T47D (cell line): ENCODE results near the gene FBXO47.

ENCODE experiments used
- DNase-seq, 2 experiments: peaks; one replicate each; pipeline versions ENCODE4 v3.0.0 to v3.0.0-alpha.2; 2011 to 2012; ENCODE audit warnings: low read depth in 1 of 2, low spot score in 1 of 2
- JUND ChIP-seq: IDR thresholded peaks from 2 replicates; pipeline ENCODE4 v1.6.1; 2012; ENCODE audit warnings: low read depth
- in situ Hi-C: cut with HindIII; loops from 2 replicates; pipeline ENCODE4 v1.10.0; 2016; ENCODE audit warnings: low sequenced_read_pairs, low pct_unique_long_range_greater_than_20kb

The FBXO47 gene

DNA sequence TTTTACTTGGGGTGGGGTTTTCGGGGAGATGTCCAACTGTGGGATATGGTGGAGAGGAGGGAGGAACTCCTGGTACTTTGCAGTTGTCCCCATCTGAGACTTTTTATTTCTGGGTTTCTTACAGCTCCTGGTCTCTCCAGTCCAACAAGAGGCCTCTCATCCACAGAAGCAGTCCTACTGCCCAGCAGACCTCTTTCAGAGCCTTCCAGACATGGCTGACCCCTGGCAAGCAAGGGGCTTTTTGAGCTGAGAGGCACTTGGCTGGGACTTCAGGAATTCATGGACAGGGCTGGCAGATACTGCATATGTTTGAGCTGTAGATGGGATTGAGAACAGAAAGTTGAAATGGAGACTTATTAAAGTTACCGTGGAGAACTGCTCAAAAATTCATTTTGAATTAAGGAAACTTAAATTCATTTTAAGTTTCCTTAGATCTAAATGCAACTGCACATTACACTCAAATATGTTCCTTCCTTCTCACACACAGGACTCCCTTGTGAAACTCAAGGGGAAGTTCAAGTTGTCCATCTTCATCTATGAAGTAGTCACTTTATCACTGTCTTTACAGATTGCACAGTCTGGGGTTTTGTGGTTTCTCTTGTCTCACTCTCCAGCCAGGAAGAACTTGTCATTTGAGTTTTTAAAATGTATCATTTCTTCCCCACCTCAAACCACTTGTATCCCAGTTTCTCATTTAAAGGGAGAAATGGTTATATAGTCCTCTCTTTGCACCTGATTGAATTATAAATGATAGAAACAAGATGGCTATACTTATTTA is 40.7 kb downstream of the FBXO47 start:
- in situ Hi-C loops, result no loop called here
- no peak for TF ChIP-seq JUND
- DNase-seq, result no peak

DNA sequence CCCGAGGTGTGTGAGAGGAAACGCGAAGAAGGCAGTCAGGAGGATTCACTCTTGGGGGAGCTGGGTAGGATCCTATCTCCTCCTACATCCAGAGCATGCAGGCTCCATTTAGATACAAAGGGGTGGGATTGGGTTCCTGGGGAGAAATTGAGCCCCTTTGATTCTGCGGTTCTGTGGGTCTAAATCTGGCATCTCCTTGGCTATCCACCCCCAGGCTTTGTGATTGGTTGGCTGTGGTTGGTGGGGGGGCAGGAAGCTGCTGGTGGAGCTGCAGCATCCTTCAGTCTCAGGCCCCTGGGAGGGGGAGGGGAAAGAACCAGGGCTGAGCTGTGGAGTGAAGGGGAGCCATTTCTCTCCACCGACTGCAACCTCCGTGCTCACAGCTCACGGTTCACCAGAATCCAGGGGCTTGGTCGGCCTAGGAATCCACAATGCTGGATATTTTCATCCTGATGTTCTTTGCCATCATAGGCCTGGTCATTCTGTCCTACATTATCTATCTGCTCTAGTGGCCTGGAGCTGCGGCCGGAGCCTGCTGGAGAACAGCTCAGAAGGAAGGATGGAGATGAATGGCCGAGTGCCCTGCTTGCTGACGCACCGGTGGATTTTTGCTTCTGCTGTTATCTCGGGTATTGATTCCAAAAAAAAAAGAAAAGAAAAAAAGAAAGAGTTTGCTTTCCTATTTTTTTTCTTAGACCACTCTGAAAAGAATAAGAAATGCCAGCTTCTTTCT is 41.8 kb downstream of the FBXO47 start, which contains the start of gene LASP1NB:
Gene LASP1NB (plus strand): TSS at position 352 of the 733 bp plus-strand sequence.
- no peak for DNase-seq
- in situ Hi-C loops, result no loop called here
- TF ChIP-seq JUND, result no peak

- DNase-seq, result peak in 1 of 2 experiments; percentile 77
- no peak for TF ChIP-seq JUND
- in situ Hi-C loops, result no loop called here
These were observed 44.5 kb downstream of the FBXO47 start for GRCh38 chr17:38922538-38923297.

DNA sequence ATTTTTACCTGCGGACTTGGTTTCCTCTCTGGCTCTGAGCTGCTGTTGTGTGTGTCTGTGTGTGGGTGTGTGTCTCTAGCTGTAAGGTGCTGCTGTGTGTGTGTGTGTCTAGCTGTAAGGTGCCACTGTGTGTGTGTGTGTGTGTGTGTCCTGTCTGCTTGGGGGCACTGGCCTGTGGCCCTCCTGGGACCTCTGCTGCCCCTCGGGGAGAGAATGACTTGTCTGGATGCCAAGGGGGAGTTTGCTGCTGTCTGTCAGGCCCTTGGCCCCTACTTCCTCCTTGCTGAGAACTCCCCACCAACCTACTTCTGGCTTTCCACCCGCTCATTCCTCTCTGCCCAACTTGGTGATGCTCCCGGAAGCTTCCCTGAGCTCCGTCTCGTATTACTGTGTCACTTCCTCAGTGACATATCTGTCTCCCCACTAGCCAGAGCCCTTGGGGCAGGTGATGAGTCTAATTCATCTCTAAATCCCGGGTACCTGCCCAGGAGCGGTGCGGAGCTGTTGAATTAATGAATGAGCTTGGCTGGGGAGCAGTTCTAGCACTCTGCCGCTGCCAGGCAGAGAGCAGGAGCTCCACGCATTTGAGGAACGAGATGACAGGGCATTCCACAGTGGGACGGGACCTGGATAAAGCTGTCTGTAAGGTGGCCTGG is 45.3 kb downstream of the FBXO47 start:
- DNase-seq, result no peak
- in situ Hi-C loops, result no loop called here
- TF ChIP-seq JUND, result no peak

GRCh38 chr17:38920374-38921291 is 46.6 kb downstream of the FBXO47 start:
- no peak for DNase-seq
- TF ChIP-seq JUND, result no peak
- in situ Hi-C loops, result no loop called here

DNA sequence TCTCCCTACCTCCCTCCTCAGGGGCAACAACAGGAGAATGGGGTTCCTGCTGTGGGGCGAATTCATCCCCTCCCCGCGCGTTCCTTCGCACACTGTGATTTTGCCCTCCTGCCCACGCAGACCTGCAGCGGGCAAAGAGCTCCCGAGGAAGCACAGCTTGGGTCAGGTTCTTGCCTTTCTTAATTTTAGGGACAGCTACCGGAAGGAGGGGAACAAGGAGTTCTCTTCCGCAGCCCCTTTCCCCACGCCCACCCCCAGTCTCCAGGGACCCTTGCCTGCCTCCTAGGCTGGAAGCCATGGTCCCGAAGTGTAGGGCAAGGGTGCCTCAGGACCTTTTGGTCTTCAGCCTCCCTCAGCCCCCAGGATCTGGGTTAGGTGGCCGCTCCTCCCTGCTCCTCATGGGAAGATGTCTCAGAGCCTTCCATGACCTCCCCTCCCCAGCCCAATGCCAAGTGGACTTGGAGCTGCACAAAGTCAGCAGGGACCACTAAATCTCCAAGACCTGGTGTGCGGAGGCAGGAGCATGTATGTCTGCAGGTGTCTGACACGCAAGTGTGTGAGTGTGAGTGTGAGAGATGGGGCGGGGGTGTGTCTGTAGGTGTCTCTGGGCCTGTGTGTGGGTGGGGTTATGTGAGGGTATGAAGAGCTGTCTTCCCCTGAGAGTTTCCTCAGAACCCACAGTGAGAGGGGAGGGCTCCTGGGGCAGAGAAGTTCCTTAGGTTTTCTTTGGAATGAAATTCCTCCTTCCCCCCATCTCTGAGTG is 47.7 kb downstream of the FBXO47 start:
- TF ChIP-seq JUND, result no peak
- DNase-seq, result no peak

DNA sequence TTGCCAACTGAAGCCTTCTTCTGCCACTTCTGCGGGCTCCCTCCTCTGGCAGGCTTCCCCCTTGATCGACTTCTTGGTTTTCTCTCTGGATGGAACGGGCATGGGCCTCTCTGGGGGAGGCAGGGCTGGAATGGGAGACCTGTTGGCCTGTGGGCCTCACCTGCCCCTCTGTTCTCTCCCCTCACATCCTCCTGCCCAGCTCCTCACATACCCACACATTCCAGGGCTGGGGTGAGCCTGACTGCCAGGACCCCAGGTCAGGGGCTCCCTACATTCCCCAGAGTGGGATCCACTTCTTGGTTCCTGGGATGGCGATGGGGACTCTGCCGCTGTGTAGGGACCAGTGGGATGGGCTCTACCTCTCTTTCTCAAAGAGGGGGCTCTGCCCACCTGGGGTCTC is 48.3 kb downstream of the FBXO47 start:
- in situ Hi-C loops, result no loop called here
- DNase-seq, result no peak
- TF ChIP-seq JUND, result no peak

More for the DNA sequence above, 47.7 kb downstream of the FBXO47 start:
- in situ Hi-C loops, result no loop called here

DNA sequence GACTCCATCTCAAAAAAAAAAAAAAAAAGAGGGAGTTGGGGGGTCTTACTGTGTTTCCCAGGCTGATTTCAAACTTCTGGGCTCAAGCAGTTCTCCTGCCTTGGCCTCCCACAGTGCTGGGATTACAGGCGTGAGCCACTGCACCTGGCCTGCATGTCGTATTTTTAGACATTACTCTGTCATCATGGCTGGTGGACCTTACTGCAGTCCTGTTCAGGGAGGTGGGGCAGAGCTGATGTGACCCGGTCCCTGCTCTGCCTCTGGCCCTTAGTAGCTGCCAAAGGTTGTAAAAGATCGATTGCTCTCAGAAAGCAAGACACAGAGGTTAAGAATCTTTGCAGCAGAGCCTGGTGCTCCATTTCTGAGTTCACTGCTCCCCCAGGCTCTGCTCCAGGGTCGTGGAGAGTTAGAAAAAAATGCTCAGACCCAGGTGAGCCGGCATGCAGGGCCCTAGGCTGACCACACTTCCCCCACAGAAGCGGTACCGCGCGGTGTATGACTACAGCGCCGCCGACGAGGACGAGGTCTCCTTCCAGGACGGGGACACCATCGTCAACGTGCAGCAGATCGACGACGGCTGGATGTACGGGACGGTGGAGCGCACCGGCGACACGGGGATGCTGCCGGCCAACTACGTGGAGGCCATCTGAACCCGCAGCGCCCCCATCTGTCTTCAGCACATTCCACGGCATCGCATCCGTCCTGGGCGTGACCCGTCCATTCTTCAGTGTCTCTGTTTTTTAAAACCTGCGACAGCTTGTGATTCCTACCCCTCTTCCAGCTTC is 48.9 kb downstream of the FBXO47 start:
- no peak for DNase-seq
- no peak for TF ChIP-seq JUND
- in situ Hi-C loops, result no loop called here

GRCh38 chr17:38917259-38917658 is 49.9 kb downstream of the FBXO47 start:
- DNase-seq, result peak in 1 of 2 experiments; percentile 48
- TF ChIP-seq JUND, result no peak
- in situ Hi-C loops, result no loop called here

- DNase-seq, result no peak
- TF ChIP-seq JUND, result no peak
- in situ Hi-C loops, result no loop called here
These were observed 50.4 kb downstream of the FBXO47 start for GRCh38 chr17:38916771-38917170.
